ENCODE data around the gene SYNM. TPM values are rescaled to one million over a fixed set of nuclear protein-coding genes. Genes with fewer than 3 reads are reported as not detected.

Gene SYNM
- total RNA-seq, 4 donors from 2014 or later: 1,866 to 2,563 (median 2,454) TPM

DNA sequence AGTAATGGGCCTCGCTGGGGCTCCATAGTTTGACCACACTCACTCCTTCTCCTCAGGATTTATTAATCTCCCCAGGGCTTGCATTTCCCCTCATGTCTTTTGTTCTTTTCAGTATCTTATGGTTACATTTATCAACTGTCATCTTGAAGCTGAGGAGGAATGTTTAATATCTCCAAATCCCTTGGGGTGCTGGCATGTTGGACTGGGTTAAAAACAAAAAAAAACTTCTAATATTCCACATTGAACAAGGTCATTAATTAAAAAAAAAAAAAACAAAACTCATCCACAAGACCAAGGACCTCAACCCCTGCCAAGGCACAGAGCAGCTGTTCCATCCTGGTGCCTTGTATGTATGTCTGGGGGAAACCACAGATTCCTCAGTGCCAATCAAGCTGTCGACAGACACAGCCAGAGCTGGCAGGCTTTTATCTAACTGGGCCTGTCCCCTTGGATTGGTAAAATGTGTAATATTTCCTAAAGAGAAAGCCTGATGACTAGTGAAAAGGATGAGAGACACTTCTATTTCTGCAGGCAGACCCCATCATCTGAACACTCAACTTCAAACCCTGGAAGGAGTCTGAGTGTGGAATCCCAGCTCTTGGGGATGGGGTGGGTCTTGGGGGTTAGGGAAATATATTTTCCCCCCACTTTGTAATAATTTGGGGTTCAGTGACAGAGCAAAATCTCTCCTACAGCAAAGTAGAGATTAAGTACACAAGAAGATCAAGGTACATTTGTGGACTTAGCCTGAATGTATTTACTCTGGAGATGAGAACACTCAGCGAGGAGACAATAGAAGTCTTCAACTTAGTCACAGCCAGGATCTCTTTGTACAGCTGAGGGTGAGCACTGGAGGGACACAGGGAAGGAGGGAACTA lies 75.4 kb downstream of the SYNM start:
- WGBS: 63% methylated on average over 3 of the region's 3 CpGs
- H3K4me1 ChIP-seq: peaks cover 52 to 79% (median 73%) of the 10 kb centered on the region in 4 donors
- H3K27ac ChIP-seq (replicated peaks in 1 of 4): peak overlapping the region; percentile 95 to 99 (median 98)
- no peak for TF ChIP-seq POLR2AphosphoS5 (IDR thresholded peaks at IDR 0.05)
- TF ChIP-seq, protein P1, sequence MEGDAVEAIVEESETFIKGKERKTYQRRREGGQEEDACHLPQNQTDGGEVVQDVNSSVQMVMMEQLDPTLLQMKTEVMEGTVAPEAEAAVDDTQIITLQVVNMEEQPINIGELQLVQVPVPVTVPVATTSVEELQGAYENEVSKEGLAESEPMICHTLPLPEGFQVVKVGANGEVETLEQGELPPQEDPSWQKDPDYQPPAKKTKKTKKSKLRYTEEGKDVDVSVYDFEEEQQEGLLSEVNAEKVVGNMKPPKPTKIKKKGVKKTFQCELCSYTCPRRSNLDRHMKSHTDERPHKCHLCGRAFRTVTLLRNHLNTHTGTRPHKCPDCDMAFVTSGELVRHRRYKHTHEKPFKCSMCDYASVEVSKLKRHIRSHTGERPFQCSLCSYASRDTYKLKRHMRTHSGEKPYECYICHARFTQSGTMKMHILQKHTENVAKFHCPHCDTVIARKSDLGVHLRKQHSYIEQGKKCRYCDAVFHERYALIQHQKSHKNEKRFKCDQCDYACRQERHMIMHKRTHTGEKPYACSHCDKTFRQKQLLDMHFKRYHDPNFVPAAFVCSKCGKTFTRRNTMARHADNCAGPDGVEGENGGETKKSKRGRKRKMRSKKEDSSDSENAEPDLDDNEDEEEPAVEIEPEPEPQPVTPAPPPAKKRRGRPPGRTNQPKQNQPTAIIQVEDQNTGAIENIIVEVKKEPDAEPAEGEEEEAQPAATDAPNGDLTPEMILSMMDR (IDR thresholded peaks at IDR 0.05): no peak
- no peak for TF ChIP-seq POLR2A (IDR thresholded peaks at IDR 0.05; ENCODE audit: low read depth)
- TF ChIP-seq EP300 (IDR thresholded peaks at IDR 0.05): no peak
- intact Hi-C loops (cut with DNase I): no loop called here
- no peaks in the 10 kb centered on the region for H3K27me3 ChIP-seq
- H3K36me3 ChIP-seq: peaks cover 0 to 8% (median 0%) of the 10 kb centered on the region in 4 donors
- H3K9me3 ChIP-seq: no peaks in the 10 kb centered on the region
- DNase-seq (ENCODE audit: extremely low spot score): no peak
- no peak overlapping the region for H3K4me3 ChIP-seq

DNA sequence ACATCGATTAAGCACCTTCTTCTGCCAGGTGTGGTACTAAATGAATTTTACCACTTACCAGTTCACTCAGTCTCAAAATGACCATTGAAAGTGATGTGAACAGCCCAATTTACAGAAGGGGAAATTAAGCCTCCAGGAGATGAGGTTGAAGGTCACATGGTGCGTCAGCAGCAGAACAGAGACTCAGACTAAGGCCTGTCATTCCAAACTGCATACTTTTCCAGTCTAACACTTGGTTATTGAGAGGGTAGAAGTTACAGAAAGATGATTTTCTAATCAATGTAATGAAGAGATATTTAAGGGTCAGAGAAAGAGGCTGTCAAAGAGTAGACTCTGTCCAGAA lies 76.1 kb downstream of the SYNM start:
- H3K4me3 ChIP-seq: no peak overlapping the region
- 92% methylated on average over 2 of the region's 2 CpGs for WGBS
- H3K27me3 ChIP-seq: no peaks in the 10 kb centered on the region
- intact Hi-C loops (cut with DNase I): no loop called here
- TF ChIP-seq EP300 (IDR thresholded peaks at IDR 0.05) (no peak), POLR2AphosphoS5 (IDR thresholded peaks at IDR 0.05) (no peak), POLR2A (IDR thresholded peaks at IDR 0.05; ENCODE audit: low read depth) (no peak)
- TF ChIP-seq, protein P1 (IDR thresholded peaks at IDR 0.05): no peak
- no peaks in the 10 kb centered on the region for H3K9me3 ChIP-seq
- peak overlapping the region; percentile 95 to 99 (median 98) for H3K27ac ChIP-seq (replicated peaks in 1 of 4)
- no peak for DNase-seq (ENCODE audit: extremely low spot score)
- H3K36me3 ChIP-seq: peaks cover 0 to 8% (median 0%) of the 10 kb centered on the region in 4 donors
- H3K4me1 ChIP-seq: peaks cover 46 to 79% (median 72%) of the 10 kb centered on the region in 4 donors

DNA sequence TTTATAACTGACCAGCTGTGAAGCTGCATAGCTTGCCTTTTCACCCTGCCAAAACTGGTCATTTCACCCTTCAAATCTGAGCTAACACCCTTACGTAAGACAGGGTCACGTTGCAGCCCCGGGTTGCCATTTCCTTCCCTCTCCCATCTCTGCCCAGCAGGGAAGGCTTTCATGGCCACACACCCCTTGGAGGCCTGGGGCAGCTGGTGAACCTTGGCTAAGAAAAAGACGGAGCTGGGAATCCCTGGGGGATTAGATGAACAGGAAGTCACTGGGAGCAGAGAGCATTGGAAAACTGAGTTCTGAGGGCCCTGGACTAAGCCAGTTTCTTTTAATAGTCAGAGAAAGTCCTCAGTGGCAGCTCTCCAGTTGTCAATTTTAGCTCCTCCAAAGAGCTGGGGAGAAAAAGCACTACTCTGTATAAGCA lies 76.7 kb downstream of the SYNM start:
- peaks cover 42 to 79% (median 70%) of the 10 kb centered on the region in 4 donors for H3K4me1 ChIP-seq
- DNase-seq (ENCODE audit: extremely low spot score): no peak
- intact Hi-C loops (cut with DNase I): no loop called here
- peak overlapping the region; percentile 95 to 99 (median 98) for H3K27ac ChIP-seq (replicated peaks in 1 of 4)
- peaks cover 0 to 8% (median 0%) of the 10 kb centered on the region in 4 donors for H3K36me3 ChIP-seq
- H3K4me3 ChIP-seq: no peak overlapping the region
- 17% methylated on average over 4 of the region's 4 CpGs for WGBS
- no peaks in the 10 kb centered on the region for H3K9me3 ChIP-seq
- H3K27me3 ChIP-seq: no peaks in the 10 kb centered on the region
- peak; percentile 51 to 72 for TF ChIP-seq POLR2AphosphoS5 (IDR thresholded peaks at IDR 0.05)
- TF ChIP-seq POLR2A (IDR thresholded peaks at IDR 0.05; ENCODE audit: low read depth): no peak
- TF ChIP-seq EP300 (IDR thresholded peaks at IDR 0.05): no peak
- TF ChIP-seq, protein P1 (IDR thresholded peaks at IDR 0.05): no peak

DNA sequence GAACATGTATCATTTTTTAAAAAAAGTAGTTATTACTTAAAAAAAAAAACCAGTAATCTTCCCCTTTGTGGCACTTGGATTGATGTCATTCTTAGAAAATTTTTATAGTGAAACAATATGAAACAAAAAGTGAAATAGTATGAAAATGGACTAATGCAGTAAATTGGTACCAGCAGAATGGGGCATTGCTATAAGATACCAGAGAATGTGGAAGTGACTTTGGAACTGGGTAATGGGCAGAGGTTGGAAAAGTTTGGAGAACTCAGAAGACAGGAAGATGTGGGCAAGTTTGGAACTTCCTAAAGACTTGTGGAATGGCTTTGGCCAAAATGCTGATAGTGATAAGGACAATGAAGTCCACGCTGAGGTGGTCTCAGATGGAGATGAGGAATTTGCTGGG lies 77.9 kb downstream of the SYNM start:
- intact Hi-C loops (cut with DNase I): no loop called here
- peaks cover 31 to 67% (median 58%) of the 10 kb centered on the region in 4 donors for H3K4me1 ChIP-seq
- TF ChIP-seq EP300 (IDR thresholded peaks at IDR 0.05): no peak
- TF ChIP-seq, protein P1 (IDR thresholded peaks at IDR 0.05): no peak
- TF ChIP-seq POLR2AphosphoS5 (IDR thresholded peaks at IDR 0.05): no peak
- TF ChIP-seq POLR2A (IDR thresholded peaks at IDR 0.05; ENCODE audit: low read depth): no peak
- 88% methylated on average over 1 of the region's 1 CpG for WGBS
- H3K4me3 ChIP-seq: no peak overlapping the region
- peaks cover 0 to 8% (median 0%) of the 10 kb centered on the region in 4 donors for H3K36me3 ChIP-seq
- H3K27ac ChIP-seq (replicated peaks in 1 of 4): peak overlapping the region; percentile 38 to 99 (median 96)
- H3K9me3 ChIP-seq: no peaks in the 10 kb centered on the region
- DNase-seq (ENCODE audit: extremely low spot score): no peak
- H3K27me3 ChIP-seq: no peaks in the 10 kb centered on the region

Other genes with a start within 250 kb of the SYNM start
- 1 to 10 TPM in 1 of 4 donors, not detected in 3; 1.3 TPM for gene PGPEP1L, start 97.3 kb upstream of the SYNM start, total RNA-seq
- 10 to 100 TPM; 14.7 to 25.3 (median 19.3) TPM for gene TTC23, start 144.5 kb downstream of the SYNM start, total RNA-seq
- 10 to 100 TPM; 15.7 to 39.9 (median 24.7) TPM for gene LRRC28, start 146.4 kb downstream of the SYNM start, total RNA-seq